AG09309 (cell line): ENCODE results near the gene HCRTR2.

Source experiments
- DNase-seq: peaks from one replicate; pipeline ENCODE4 v3.0.0-alpha.2; 2010; ENCODE audit warnings: low read depth
- H3K4me3 ChIP-seq: 2 replicates; pipeline ENCODE4 v1.5.1; 2011; ENCODE audit warnings: mild to moderate bottlenecking, low read depth, low read length, moderate library complexity; ENCODE audit not compliant: control insufficient read depth
- TF ChIP-seq, protein P1 (sequence below): IDR thresholded peaks from 2 replicates; pipeline ENCODE4 v1.5.1; 2011; ENCODE audit warnings: mild to moderate bottlenecking, low read depth, low read length, inconsistent platforms; ENCODE audit not compliant: insufficient read depth, control insufficient read depth; ENCODE audit errors: missing control alignments

The HCRTR2 gene

DNA sequence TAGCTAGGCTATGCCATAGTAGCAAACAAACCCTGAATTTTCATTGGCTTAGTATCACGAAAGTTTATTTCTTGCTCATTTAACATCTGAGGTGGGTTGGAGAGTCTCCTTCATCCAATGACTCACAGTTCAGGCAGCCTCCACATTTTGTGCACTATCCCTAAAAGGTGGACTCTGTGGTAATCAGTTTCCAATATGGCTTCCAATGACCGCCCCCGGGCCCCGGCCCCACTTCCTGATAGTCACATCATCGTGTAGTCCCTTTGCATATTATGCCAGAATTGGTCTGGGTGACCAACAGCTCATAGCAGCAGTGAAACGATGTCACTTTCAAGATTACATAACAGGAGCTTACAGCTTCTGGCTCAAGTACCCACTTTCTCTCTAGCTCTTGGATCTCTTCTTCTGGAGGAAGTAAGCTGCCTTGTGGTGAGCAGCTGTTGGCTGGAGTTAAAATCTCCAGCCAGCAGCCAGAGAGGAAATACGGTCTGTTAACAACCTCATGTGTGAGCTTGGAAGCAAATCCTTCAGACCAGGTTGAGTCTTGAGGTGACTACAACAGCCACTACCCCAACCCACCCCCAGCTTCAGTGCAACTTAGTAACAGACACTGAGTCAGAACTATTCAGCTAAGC is 7.8 kb downstream of the HCRTR2 start:
- TF ChIP-seq, protein P1, sequence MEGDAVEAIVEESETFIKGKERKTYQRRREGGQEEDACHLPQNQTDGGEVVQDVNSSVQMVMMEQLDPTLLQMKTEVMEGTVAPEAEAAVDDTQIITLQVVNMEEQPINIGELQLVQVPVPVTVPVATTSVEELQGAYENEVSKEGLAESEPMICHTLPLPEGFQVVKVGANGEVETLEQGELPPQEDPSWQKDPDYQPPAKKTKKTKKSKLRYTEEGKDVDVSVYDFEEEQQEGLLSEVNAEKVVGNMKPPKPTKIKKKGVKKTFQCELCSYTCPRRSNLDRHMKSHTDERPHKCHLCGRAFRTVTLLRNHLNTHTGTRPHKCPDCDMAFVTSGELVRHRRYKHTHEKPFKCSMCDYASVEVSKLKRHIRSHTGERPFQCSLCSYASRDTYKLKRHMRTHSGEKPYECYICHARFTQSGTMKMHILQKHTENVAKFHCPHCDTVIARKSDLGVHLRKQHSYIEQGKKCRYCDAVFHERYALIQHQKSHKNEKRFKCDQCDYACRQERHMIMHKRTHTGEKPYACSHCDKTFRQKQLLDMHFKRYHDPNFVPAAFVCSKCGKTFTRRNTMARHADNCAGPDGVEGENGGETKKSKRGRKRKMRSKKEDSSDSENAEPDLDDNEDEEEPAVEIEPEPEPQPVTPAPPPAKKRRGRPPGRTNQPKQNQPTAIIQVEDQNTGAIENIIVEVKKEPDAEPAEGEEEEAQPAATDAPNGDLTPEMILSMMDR: no peak
- H3K4me3 ChIP-seq: no peak overlapping the region
- no peak for DNase-seq

DNA sequence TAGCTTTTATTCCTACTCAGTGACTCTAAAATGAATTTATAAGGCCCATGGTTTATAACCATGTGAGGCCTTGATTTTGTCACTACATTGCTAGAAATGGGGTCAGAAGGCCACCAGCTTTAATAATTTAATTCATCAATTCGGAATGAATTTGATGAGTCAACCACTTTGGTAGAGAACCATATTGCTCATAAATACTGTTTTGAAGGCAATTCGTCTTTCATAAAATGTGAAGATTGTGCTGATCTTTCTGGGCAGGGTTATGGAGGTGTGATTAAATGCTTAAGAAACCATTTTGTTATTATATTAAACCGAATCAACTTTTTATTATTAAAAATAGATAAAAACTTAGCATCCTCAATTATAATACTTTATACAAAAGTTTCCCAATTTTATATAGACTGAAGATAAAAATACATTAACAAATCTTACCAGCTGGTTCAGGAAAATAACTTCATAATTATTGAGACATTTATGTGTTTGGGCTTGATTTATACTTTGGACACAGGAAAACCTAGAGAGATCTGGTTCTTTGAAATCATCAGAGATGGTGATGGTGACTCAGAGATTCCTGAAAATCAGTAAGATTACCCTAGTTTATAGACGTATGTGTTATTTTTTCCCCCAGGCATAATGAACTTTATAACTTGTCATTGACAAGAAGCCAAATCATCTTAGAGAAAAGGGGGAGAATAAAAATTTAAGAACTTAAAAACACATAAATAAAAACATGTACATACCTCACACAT is 10.6 kb downstream of the HCRTR2 start:
- H3K4me3 ChIP-seq: no peak overlapping the region
- TF ChIP-seq, protein P1: no peak
- no peak for DNase-seq

DNA sequence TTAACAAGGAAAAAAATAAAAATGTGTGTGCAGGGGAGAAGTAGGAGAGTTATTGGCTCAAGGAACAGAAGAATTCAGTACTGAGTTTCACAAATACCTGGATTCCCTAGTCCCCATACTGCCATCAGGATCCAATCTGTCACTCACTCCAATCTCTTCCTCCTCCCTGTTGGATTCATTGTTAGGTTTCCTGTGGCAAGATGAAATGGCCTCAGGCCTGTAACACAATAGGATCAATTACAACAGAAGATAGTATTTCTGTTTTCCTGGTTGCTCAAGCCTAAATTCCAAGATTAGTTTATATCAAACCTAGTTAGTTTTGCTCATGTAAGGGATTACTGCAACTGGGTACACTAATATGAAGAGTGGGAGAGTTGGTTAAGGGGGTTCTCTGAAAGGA is 24.4 kb downstream of the HCRTR2 start:
- no peak overlapping the region for H3K4me3 ChIP-seq
- TF ChIP-seq, protein P1: no peak
- DNase-seq: no peak

- H3K4me3 ChIP-seq: no peak overlapping the region
- TF ChIP-seq, protein P1: no peak
- DNase-seq: no peak
Measured at GRCh38 chr6:55199239-55199638, 24.9 kb downstream of the HCRTR2 start.

DNA sequence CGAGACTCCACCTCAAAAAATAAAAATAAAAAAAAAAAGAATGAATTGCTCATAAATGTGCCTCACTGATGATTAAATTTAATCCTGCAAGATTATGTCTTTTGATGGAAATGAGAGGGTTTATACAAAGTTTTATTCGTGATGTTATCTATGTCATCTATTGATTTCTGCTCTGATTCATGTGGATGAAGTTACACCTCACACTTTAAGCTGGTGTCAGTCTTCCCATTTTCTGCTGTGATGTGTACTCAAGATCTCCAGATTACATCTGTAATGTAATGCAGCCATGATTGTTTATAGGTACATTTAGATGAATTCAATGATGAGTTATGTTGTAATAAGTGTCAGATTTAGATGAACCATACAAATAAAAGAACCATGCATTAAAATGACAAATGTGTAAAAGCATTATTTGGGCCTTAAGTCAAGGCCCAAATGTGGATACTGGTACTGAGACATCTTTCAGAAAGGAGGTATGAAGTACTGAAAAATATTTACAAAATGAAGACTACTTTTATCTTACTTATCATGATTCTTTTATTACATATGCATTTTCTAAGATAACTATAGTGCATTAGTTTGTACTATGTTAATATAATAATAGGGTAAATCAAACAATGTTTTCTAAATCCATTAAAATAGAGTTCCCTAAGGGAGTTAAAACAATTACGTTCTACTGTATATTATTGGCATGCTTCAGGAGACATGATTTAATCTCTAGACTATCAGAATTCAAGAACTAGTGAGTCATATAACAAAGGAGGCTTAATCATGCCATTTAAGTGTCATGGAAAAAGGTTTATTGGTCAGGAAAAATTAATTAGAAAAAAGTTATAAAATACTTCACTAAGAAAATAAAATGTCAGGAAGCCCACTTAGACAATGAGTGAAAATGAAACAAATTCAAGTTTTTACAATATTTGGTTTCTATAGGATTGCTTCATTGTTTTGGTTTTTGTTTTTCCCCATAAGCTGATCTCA is 34.5 kb downstream of the HCRTR2 start:
- TF ChIP-seq, protein P1: no peak
- no peak for DNase-seq
- H3K4me3 ChIP-seq: no peak overlapping the region

DNA sequence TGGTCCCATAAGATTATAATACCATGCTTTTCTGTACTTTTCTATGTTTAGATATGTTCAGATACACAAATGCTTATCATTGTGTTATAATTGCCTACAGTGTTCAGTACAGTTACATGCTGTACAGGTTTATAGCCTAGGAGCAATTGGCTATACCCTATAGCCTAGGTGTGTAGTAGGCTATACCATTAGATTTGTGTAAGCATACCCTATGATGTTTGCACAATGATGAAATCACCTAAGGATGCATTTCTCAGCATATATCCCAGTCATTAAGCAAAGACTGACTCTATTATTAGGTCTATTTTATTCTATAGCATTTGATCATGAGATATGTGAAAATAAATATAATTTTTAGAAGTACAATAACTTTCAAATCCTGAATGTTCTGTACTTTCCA is 36.6 kb downstream of the HCRTR2 start:
- no peak overlapping the region for H3K4me3 ChIP-seq
- DNase-seq: no peak
- TF ChIP-seq, protein P1: no peak
